ENCODE measurements around the gene CNP.

DNA sequence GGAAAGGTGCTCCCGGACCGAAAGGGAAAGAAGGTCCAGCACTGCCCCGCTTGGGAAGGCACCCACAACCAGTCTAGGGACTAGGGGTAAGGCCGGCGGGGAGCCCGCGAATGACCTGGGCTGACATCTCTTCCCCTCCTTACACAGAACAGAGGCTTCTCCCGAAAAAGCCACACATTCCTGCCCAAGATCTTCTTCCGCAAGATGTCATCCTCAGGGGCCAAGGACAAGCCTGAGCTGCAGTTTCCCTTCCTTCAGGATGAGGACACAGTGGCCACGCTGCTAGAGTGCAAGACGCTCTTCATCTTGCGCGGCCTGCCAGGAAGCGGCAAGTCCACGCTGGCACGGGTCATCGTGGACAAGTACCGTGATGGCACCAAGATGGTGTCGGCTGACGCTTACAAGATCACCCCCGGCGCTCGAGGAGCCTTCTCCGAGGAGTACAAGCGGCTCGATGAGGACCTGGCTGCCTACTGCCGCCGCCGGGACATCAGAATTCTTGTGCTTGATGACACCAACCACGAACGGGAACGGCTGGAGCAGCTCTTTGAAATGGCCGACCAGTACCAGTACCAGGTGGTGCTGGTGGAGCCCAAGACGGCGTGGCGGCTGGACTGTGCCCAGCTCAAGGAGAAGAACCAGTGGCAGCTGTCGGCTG, 1.5 kb downstream of the CNP start:
- TF ChIP-seq, protein P1, sequence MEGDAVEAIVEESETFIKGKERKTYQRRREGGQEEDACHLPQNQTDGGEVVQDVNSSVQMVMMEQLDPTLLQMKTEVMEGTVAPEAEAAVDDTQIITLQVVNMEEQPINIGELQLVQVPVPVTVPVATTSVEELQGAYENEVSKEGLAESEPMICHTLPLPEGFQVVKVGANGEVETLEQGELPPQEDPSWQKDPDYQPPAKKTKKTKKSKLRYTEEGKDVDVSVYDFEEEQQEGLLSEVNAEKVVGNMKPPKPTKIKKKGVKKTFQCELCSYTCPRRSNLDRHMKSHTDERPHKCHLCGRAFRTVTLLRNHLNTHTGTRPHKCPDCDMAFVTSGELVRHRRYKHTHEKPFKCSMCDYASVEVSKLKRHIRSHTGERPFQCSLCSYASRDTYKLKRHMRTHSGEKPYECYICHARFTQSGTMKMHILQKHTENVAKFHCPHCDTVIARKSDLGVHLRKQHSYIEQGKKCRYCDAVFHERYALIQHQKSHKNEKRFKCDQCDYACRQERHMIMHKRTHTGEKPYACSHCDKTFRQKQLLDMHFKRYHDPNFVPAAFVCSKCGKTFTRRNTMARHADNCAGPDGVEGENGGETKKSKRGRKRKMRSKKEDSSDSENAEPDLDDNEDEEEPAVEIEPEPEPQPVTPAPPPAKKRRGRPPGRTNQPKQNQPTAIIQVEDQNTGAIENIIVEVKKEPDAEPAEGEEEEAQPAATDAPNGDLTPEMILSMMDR (IDR thresholded peaks at IDR 0.05) = no peak
- no peak for TF ChIP-seq EZH2 (IDR thresholded peaks at IDR 0.05; ENCODE audit: borderline replicate concordance, insufficient read depth, low read depth, low read length, poor library complexity, severe bottlenecking)
